ENCODE results near the gene TMEM187. TPM values are rescaled to one million over a fixed set of nuclear protein-coding genes. Genes with fewer than 3 reads are reported as not detected.
A peak's percentile ranks its signal among the peaks of the same experiment; 100 is the strongest.

Gene TMEM187
- total and polyA plus RNA-seq, 8 donors = 3.9 to 13.5 (median 6.3) TPM

- Histone ChIP-seq H3K4me1 (peaks cover 11 to 23% of the 10 kb centered on the region in 2 donors), H3K27me3 (no peaks in the 10 kb centered on the region), H3K36me3 (peaks cover 0 to 35% of the 10 kb centered on the region in 2 donors), H3K9me3 (no peaks in the 10 kb centered on the region), H3K4me3 (peak overlapping the region; percentile 32 to 65), H3K27ac (peak overlapping the region in 1 of 2 donors; percentile 18)
- ATAC-seq (peak; percentile 4), DNase-seq (no peak)
- TF ChIP-seq CTCF (IDR thresholded peaks at IDR 0.05) = no peak
- intact Hi-C loops (cut with DNase I) = no loop called here
Measured at GRCh38 chrX:153935326-153935851, 37.2 kb upstream of the TMEM187 start.

GRCh38 chrX:153937056-153937455 is 35.5 kb upstream of the TMEM187 start:
- no peak for TF ChIP-seq CTCF (IDR thresholded peaks at IDR 0.05)
- Histone ChIP-seq H3K4me1 (peaks cover 11 to 24% of the 10 kb centered on the region in 2 donors), H3K36me3 (peaks cover 0 to 18% of the 10 kb centered on the region in 2 donors), H3K4me3 (no peak overlapping the region), H3K27ac (no peak overlapping the region), H3K9me3 (no peaks in the 10 kb centered on the region), H3K27me3 (peaks cover 0 to 4% of the 10 kb centered on the region in 2 donors)
- ATAC-seq = no peak
- intact Hi-C loops (cut with DNase I) = no loop called here
- no peak for DNase-seq

- H3K27ac ChIP-seq = no peak overlapping the region
- H3K9me3 ChIP-seq = no peaks in the 10 kb centered on the region
- H3K4me1 ChIP-seq = peaks cover 11 to 29% of the 10 kb centered on the region in 2 donors
- no peak overlapping the region for H3K4me3 ChIP-seq
- peaks cover 0 to 4% of the 10 kb centered on the region in 2 donors for H3K27me3 ChIP-seq
- peaks cover 0 to 10% of the 10 kb centered on the region in 2 donors for H3K36me3 ChIP-seq
- no peak for DNase-seq
- TF ChIP-seq CTCF (IDR thresholded peaks at IDR 0.05) = no peak
- ATAC-seq = no peak
- intact Hi-C loops (cut with DNase I) = no loop called here
Measured at GRCh38 chrX:153938226-153938786, 34.2 kb upstream of the TMEM187 start.

- ATAC-seq = no peak
- Histone ChIP-seq H3K4me3 (no peak overlapping the region), H3K27me3 (peaks cover 0 to 4% of the 10 kb centered on the region in 2 donors), H3K4me1 (peaks cover 3 to 24% of the 10 kb centered on the region in 2 donors), H3K9me3 (no peaks in the 10 kb centered on the region), H3K36me3 (peaks cover 0 to 10% of the 10 kb centered on the region in 2 donors), H3K27ac (no peak overlapping the region)
- intact Hi-C loops (cut with DNase I) = no loop called here
- TF ChIP-seq CTCF (IDR thresholded peaks at IDR 0.05) = no peak
- no peak for DNase-seq
Measured at GRCh38 chrX:153939573-153939972, 33.0 kb upstream of the TMEM187 start.

GRCh38 chrX:153941336-153942252 is 31.0 kb upstream of the TMEM187 start:
- no peak for ATAC-seq
- H3K27ac ChIP-seq = peak overlapping the region in 1 of 2 donors; percentile 37
- H3K4me1 ChIP-seq = peaks cover 0 to 28% of the 10 kb centered on the region in 2 donors
- TF ChIP-seq CTCF (IDR thresholded peaks at IDR 0.05) = no peak
- H3K27me3 ChIP-seq = peaks cover 0 to 4% of the 10 kb centered on the region in 2 donors
- no peak for DNase-seq
- no peaks in the 10 kb centered on the region for H3K9me3 ChIP-seq
- peak overlapping the region in 1 of 2 donors; percentile 60 for H3K4me3 ChIP-seq
- intact Hi-C loops (cut with DNase I) = loop anchor here in 1 of 2 donors (10.0 kb wide), 1 partner anchor 177 kb away; the partner anchor contains the start of gene PLXNB3
- peaks cover 0 to 10% of the 10 kb centered on the region in 2 donors for H3K36me3 ChIP-seq
